GM18861 (cell line): Measurements from ENCODE around the gene FREM2.

ENCODE experiments used
- ATAC-seq: cut with Tn5 transposase; IDR thresholded peaks from one replicate; pipeline ENCODE4 v1.9.1; 2021; ENCODE audit not compliant: unreplicated experiment

The FREM2 gene

GRCh38 chr13:38686577-38687245, at the start of gene FREM2:
TSS of gene FREM2 (plus strand) at chr13:38687077. CDS start at chr13:38687345, 268 bp downstream.
- no peak for ATAC-seq

DNA sequence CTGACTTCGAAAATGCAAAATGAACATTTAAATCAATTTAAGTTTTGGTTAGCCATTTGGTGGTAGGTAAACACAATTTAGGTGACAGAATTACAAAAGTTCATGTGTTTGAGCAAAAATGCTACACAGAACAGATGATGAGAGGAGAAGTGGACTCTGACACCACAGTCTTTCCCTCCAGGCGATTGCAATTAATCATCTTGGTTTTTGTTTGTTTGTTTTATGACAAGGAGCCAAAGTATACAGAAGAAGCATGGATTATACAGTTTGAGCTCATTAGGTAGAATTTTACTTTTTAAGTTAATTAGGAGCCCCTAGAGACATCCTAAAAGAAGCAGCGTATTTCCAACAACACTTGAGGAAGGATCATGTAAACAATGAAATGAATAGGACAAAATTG, 49.3 kb upstream of the FREM2 start:
- no peak for ATAC-seq

- ATAC-seq, result no peak
Observed at GRCh38 chr13:38641164-38641948, 45.5 kb upstream of the FREM2 start.

DNA sequence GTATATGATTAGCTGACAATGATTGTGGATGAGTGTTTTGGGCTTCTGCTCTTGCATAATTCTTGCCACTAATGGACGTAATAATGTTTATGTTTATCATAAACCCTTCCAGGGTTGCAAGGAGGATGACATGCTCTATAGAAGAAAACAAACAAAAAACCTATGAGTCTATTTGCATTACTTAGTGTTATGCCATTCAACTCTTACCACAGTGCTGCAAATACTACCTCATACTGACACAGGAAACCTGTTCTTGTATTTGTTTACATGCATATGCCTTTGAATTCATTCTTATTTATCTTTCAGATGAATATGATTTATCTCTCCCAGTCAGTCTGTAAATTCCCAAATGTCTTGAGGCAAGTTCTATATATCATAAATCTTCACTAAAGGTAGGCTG, 39.6 kb upstream of the FREM2 start:
- ATAC-seq, result no peak

GRCh38 chr13:38648912-38649311, 38.0 kb upstream of the FREM2 start:
- ATAC-seq, result no peak

- ATAC-seq, result no peak
Observed at GRCh38 chr13:38656699-38657098, 30.2 kb upstream of the FREM2 start.

DNA sequence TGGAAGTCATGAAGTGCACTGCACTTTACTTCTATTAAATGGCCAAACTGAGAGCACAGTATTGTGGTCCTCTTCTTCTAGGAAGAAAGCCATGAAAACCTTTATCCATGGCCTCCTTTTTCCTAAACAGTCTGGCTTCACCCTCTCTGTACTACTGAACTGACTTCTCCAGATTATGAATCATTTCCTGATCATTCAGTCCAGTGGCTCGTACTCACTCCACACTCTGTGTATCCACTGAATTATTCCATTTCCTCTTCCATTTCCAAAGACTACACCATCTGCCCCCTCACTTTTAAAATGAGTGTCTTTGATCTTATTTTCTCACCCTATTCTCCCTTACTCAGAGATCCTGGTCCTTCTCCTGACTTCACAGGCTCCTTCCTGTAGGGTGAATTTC, 29.7 kb upstream of the FREM2 start:
- no peak for ATAC-seq

- no peak for ATAC-seq
Observed at GRCh38 chr13:38658906-38659305, 28.0 kb upstream of the FREM2 start.

DNA sequence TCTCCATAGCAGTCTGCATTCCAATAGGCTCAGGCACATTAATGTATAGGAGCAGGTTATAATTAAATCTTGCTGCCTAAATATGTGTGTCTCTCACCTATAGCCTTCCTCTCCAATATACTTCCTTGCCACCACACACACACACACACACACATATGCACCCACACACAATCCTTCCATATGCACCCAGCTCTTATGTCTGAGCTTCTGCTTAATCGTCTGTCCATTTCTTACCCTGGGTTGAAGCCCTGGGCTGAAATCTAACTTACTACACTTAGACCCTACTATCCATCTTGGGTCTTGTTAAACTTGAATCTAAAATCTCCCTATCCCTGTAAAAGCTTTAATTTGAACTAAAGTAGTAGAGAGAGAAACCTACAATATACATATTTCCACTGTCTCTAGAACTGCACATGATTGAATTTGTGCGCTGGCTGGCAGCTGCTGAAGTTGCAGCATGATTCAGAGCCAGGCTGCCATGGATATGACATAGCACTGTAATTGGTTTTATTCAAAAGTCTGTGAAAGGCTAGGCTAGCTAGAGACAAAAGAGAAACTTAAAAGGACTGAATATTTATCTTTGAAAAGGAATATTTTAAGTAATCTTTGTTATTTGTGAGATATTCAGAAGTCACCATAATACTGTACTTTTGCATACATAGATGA, 25.7 kb upstream of the FREM2 start:
- no peak for ATAC-seq

- ATAC-seq, result no peak
Observed at GRCh38 chr13:38662362-38662761, 24.5 kb upstream of the FREM2 start.

DNA sequence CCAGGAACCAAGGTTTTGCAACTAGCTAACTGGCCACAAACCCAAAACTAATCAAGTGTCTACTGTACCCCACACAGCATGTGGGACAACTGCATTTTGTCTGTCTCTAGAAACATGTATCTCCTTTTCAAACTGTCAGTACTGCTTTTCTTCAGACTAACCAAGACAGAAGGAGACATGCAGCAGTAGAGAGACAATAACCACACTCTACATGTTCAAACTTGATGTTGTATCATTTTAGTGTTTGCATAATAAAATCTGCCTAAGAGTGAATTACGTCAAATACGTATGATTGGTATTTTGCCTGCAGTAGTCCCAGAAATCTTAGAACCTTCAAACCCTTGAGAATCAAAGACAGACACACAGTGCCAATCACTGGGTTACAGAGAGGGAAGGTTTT, 22.0 kb upstream of the FREM2 start:
- no peak for ATAC-seq

- ATAC-seq, result no peak
Observed at GRCh38 chr13:38667526-38668109, 19.3 kb upstream of the FREM2 start.

GRCh38 chr13:38669234-38669964, 17.5 kb upstream of the FREM2 start:
- no peak for ATAC-seq

GRCh38 chr13:38670627-38671026, 16.2 kb upstream of the FREM2 start:
- ATAC-seq, result no peak

DNA sequence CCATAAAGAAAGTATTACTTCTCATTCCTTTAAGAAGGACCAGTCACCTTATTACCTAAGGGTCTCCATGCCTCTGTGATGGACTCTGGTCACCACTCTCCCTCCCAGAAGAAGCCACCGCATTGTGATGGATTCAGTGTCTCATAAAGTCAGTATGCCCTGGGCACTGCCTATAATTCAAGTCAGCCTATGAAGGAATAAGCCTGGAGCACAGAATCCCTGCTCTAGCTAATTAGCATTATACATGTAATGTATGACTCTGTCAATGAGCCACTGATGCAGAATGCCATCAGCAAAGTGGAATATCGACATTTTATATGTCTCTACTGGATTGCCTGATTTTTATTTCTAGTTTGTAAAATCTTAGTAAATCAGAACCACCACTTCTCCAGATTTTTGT, 14.9 kb upstream of the FREM2 start:
- no peak for ATAC-seq

DNA sequence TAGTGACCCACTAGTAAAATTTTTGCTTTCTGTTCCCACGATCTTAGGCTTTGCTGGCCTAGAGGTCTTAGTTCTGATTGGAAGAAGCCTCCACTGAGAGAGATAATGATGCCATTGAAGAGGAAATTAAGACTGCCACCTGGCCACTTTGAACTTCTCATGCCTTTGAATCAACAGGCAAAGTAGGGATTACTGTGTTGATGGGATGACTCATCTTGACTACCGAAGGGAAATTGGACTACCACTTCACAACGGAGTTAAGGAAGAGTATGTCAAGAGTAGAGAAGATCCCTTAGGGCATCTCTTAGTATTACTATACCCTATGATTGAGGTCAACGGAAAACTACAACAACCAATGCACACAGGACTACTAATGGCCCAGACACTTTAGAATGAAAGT, 12.7 kb upstream of the FREM2 start:
- no peak for ATAC-seq

GRCh38 chr13:38680912-38681311, 6.0 kb upstream of the FREM2 start:
- ATAC-seq, result no peak

DNA sequence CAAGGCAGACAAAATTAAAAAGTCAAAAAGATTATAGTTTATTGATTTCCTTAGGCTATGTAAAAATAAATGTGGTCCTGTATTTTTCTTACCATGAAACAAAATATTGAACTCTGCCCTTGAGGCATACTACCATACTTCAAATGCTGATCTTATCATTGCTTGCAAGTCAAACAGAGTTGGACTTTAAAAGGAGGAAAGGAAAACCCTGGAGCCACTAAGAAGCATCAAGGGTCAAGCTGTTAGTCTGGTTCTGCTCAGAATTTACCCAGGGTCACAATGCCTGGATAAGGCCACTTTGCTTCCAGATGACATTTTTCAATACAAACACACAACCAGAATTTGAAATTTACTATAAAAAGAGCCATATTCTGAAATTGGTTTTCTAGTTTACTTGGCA, 2.2 kb upstream of the FREM2 start:
- ATAC-seq, result no peak

DNA sequence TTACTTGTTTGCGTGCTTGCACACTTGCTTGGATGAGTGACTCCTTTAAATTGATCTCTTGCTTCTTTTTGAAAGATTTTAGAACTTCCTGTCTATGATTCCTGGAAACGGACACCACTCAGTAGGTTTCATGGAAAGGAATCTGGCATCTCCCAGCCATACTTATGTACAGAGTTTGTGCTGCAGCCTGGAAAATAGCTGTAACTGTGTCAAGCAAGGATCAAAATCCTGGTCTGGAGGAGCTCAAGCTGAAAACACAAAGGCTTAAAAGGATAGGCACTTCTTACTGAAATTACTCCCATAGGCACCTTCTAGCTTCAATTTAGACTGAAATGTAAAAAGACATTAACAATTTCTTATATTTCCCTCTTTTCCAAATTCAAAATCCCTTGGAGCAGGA, 1.4 kb upstream of the FREM2 start:
- ATAC-seq, result no peak

- no peak for ATAC-seq
Observed at GRCh38 chr13:38685974-38686576, 802 bp upstream of the FREM2 start.
